ENCODE results near the gene WNT3.

WNT3 gene

DNA sequence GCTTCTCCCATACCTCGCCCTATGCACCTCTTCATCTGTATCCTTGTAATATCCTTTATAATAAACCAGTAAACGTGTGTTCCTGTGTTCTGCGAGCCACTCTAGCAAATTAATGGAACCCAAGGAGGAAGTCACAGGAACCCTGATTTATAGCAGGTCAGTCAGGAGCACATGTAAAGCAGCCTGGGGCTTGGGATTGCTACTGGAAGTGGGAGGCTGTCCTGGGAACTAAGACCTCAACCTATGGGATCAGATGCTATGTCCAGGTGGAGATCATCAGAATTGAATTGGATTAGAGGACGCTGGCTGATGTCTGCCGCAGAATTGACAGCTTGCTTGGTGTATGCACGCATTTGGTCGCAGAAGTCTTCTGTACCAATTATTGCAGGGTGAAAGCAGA, 15.7 kb downstream of the WNT3 start:
- no peak for DNase-seq (ENCODE audit: low read depth)
- no peak overlapping the region for H3K4me3 ChIP-seq (ENCODE audit: low read length)
- TF ChIP-seq, protein P1, sequence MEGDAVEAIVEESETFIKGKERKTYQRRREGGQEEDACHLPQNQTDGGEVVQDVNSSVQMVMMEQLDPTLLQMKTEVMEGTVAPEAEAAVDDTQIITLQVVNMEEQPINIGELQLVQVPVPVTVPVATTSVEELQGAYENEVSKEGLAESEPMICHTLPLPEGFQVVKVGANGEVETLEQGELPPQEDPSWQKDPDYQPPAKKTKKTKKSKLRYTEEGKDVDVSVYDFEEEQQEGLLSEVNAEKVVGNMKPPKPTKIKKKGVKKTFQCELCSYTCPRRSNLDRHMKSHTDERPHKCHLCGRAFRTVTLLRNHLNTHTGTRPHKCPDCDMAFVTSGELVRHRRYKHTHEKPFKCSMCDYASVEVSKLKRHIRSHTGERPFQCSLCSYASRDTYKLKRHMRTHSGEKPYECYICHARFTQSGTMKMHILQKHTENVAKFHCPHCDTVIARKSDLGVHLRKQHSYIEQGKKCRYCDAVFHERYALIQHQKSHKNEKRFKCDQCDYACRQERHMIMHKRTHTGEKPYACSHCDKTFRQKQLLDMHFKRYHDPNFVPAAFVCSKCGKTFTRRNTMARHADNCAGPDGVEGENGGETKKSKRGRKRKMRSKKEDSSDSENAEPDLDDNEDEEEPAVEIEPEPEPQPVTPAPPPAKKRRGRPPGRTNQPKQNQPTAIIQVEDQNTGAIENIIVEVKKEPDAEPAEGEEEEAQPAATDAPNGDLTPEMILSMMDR (conservative IDR thresholded peaks at IDR 0.05; ENCODE audit: low read length), result no peak

DNA sequence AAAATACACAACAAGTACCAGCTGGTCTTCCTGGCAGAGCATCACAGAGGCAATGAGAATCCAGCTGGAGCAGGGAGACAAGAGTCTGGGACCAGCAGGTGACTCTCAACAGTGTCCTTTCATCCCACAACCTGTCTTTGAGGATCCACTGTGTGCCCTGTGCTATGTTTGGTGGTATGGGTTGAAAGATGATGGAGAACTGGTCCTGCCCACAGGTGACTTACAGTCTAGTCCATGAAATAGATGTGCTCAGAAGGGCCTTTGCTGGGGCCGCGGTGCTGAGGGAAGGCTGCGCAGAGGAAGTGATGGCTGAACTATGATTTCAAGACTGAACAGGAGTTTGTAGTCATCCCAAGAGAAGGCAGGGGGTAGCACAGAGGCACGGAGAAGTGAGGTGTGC, 17.9 kb downstream of the WNT3 start:
- no peak for DNase-seq (ENCODE audit: low read depth)
- TF ChIP-seq, protein P1 (conservative IDR thresholded peaks at IDR 0.05; ENCODE audit: low read length), result no peak
- no peak overlapping the region for H3K4me3 ChIP-seq (ENCODE audit: low read length)

GRCh38 chr17:46796956-46797530, 21.4 kb downstream of the WNT3 start:
- no peak overlapping the region for H3K4me3 ChIP-seq (ENCODE audit: low read length)
- no peak for DNase-seq (ENCODE audit: low read depth)
- TF ChIP-seq, protein P1 (conservative IDR thresholded peaks at IDR 0.05; ENCODE audit: low read length), result no peak

GRCh38 chr17:46796524-46796923, 22.0 kb downstream of the WNT3 start:
- TF ChIP-seq, protein P1 (conservative IDR thresholded peaks at IDR 0.05; ENCODE audit: low read length), result no peak
- no peak for DNase-seq (ENCODE audit: low read depth)
- H3K4me3 ChIP-seq (ENCODE audit: low read length), result no peak overlapping the region

DNA sequence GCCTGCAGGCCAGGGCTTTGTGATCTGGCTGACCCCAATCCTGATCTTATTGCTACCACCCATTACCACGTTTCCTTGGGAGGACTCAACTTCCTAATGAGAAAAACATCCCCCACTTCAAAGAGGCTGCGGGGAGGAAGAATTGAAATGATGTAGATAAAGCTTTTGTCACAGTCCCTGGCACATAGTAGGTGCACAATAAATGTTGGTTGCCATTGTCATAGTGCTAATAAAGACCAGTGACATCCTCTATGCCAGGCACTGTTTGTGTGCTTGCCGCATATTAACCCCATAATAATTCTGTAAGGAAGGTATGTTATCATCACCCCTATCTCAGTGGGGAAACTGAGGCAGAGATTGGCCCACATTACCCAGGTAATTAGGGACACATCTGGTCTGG, 22.4 kb downstream of the WNT3 start:
- H3K4me3 ChIP-seq (ENCODE audit: low read length), result no peak overlapping the region
- TF ChIP-seq, protein P1 (conservative IDR thresholded peaks at IDR 0.05; ENCODE audit: low read length), result no peak
- no peak for DNase-seq (ENCODE audit: low read depth)

DNA sequence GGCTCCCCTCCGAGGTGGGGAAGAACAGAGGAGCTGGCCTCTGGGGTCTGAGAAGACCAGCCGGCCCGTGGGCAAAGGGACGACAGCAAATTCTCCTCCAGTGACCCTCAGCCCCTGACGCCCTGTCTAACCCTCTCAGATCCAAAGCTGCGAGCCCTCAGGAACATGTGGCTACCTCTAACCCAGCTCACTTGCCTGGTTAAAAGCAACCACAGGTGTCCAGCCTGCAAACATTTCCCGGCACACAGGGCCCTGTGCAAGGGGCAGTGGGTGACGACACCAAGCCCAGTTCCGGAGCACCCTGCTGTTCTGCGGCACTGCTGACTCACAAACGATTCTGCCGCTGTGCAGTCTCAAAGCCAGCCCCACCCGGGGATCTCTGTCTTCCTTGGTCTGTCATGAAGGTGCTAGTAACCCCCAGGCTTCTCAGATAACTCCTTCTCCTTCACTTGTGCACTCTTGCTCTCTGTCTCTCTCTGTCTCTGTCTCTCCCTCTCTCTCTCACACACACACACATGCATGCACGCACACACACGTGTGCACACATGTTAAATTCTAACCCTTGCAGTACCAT, 23.0 kb downstream of the WNT3 start:
- no peak for DNase-seq (ENCODE audit: low read depth)
- TF ChIP-seq, protein P1 (conservative IDR thresholded peaks at IDR 0.05; ENCODE audit: low read length), result no peak

GRCh38 chr17:46794318-46794717, 24.2 kb downstream of the WNT3 start:
- no peak for DNase-seq (ENCODE audit: low read depth)
- TF ChIP-seq, protein P1 (conservative IDR thresholded peaks at IDR 0.05; ENCODE audit: low read length), result no peak
- H3K4me3 ChIP-seq (ENCODE audit: low read length), result no peak overlapping the region

More for the DNA sequence above, 23.0 kb downstream of the WNT3 start:
- H3K4me3 ChIP-seq (ENCODE audit: low read length), result no peak overlapping the region

Measured in AG10803 (cell line).